Naive B cell (primary cell): ENCODE data around the gene CDCP1. TPM values are rescaled to one million over a fixed set of nuclear protein-coding genes. Genes with fewer than 3 reads are reported as not detected.

Experiments
- ATAC-seq, 2 donors: fragments of 150-1000 bp; cut with Tn5 transposase; 2 replicates each; pipeline ENCODE4 v1.10.0; 2021; ENCODE audit warnings: low read depth in 2 of 2, mild to moderate bottlenecking in 2 of 2, moderate library complexity in 2 of 2
- DNase-seq: peaks from one replicate; pipeline ENCODE4 v3.0.0; 2022
- H3K27ac Mint-ChIP-seq, 6 donors: one replicate each; pipeline ENCODE4 v1.8.0; 2020 to 2022; ENCODE audit warnings: mild to moderate bottlenecking in 6 of 6, mixed read lengths in 6 of 6, moderate library complexity in 5 of 6, inconsistent platforms in 2 of 6
- H3K27me3 Mint-ChIP-seq, 3 donors: one replicate each; pipeline ENCODE4 v1.8.0; 2021 to 2022; ENCODE audit warnings: mixed read lengths in 3 of 3, mild to moderate bottlenecking in 1 of 3
- H3K36me3 Mint-ChIP-seq, 2 donors: one replicate each; pipeline ENCODE4 v1.8.0; 2020 to 2022; ENCODE audit warnings: mixed read lengths in 2 of 2, inconsistent platforms in 1 of 2, mild to moderate bottlenecking in 1 of 2
- H3K4me1 Mint-ChIP-seq, 3 donors: one replicate each; pipeline ENCODE4 v1.8.0; 2020 to 2022; ENCODE audit warnings: mixed read lengths in 3 of 3, inconsistent platforms in 1 of 3, mild to moderate bottlenecking in 1 of 3, moderate library complexity in 1 of 3
- H3K4me3 Mint-ChIP-seq, 8 donors: one replicate each; pipeline ENCODE4 v1.8.0; 2020 to 2022; ENCODE audit warnings: mild to moderate bottlenecking in 8 of 8, mixed read lengths in 8 of 8, moderate library complexity in 8 of 8, inconsistent platforms in 2 of 8
- H3K9me3 Mint-ChIP-seq, 7 donors: one replicate each; pipeline ENCODE4 v1.8.0; 2020 to 2022; ENCODE audit warnings: mixed read lengths in 7 of 7, mild to moderate bottlenecking in 5 of 7, inconsistent platforms in 2 of 7, moderate library complexity in 1 of 7
- polyA plus RNA-seq, 6 donors: library from polyadenylated mRNA; unstranded; fragments of 300-500 nt; fragmentation: Illumina TruSeq; gene quantifications; one replicate each; pipeline ENCODE4 v1.2.3, GENCODE V29; 2021; ENCODE audit warnings: low read depth in 6 of 6

CDCP1 gene
- polyA plus RNA-seq, 6 donors from 2014 or later, result not detected

DNA sequence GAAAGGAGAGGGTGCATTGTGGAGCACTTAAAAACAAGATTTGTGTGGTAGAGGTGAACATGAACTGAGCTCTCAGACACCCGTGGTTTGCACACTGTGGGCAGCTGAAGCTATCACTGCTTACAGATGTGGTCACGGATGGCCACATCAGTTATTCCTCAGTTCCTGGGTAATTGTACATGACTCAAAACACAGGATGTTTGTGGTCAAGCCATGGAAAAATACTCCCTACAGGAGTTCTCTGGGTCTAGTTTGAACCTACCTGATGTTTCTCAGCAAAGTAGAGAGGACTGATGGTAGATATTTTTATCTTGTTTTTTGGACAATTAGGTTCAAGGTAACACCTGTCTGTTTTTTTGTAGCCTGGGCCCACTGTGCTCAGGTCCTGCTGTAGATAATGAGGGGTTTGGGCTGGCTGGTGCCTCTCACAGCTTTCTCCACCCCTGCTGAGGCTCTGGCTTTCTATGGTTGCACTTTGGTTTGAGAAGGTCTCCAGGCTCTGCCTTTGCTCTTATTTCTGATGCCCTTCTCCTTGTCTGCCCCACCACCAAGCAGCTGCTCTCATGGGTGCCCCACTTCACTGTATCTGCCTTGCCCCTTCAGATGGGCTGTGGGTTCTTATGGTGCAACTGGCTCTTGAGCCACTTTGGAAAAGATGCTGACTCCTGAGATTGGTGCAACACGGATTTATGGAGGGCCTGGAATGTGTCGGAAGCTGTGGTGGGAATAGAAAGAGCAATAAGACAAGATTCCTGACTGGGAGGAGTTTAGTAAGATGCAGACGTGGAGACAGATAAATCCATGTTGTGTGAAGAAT is 40.1 kb downstream of the CDCP1 start:
- H3K4me3 Mint-ChIP-seq, result no peak overlapping the region
- peaks cover 0 to 8% (median 4%) of the 10 kb centered on the region in 3 donors for H3K4me1 Mint-ChIP-seq
- no peak for ATAC-seq
- DNase-seq, result no peak
- H3K27ac Mint-ChIP-seq, result peak overlapping the region in 1 of 6 donors; percentile 34
- peaks cover 0 to 10% (median 0%) of the 10 kb centered on the region in 7 donors for H3K9me3 Mint-ChIP-seq
- peaks cover 0 to 6% (median 0%) of the 10 kb centered on the region in 3 donors for H3K27me3 Mint-ChIP-seq
- H3K36me3 Mint-ChIP-seq, result peaks cover 0 to 7% of the 10 kb centered on the region in 2 donors

- Mint-ChIP-seq H3K27ac (no peak overlapping the region), H3K36me3 (peaks cover 0 to 7% of the 10 kb centered on the region in 2 donors), H3K27me3 (peaks cover 0 to 7% (median 2%) of the 10 kb centered on the region in 3 donors), H3K4me1 (peaks cover 0 to 3% (median 3%) of the 10 kb centered on the region in 3 donors), H3K4me3 (no peak overlapping the region), H3K9me3 (peaks cover 0 to 10% (median 0%) of the 10 kb centered on the region in 7 donors)
- no peak for ATAC-seq
- DNase-seq, result no peak
These were observed 41.2 kb downstream of the CDCP1 start for GRCh38 chr3:45104715-45105711.

GRCh38 chr3:45103753-45104714 is 42.1 kb downstream of the CDCP1 start:
- no peak overlapping the region for H3K4me3 Mint-ChIP-seq
- H3K36me3 Mint-ChIP-seq, result peaks cover 0 to 7% of the 10 kb centered on the region in 2 donors
- peaks cover 0 to 10% (median 0%) of the 10 kb centered on the region in 7 donors for H3K9me3 Mint-ChIP-seq
- H3K27ac Mint-ChIP-seq, result no peak overlapping the region
- peaks cover 0 to 10% (median 10%) of the 10 kb centered on the region in 3 donors for H3K27me3 Mint-ChIP-seq
- no peak for ATAC-seq
- DNase-seq, result no peak
- no peaks in the 10 kb centered on the region for H3K4me1 Mint-ChIP-seq

GRCh38 chr3:45103334-45103733 is 42.8 kb downstream of the CDCP1 start:
- ATAC-seq, result no peak
- peaks cover 0 to 10% (median 10%) of the 10 kb centered on the region in 3 donors for H3K27me3 Mint-ChIP-seq

GRCh38 chr3:45100981-45101407 is 45.2 kb downstream of the CDCP1 start:
- peaks cover 0 to 10% (median 0%) of the 10 kb centered on the region in 7 donors for H3K9me3 Mint-ChIP-seq
- peaks cover 0 to 10% (median 10%) of the 10 kb centered on the region in 3 donors for H3K27me3 Mint-ChIP-seq
- no peak overlapping the region for H3K4me3 Mint-ChIP-seq
- DNase-seq (no peak), ATAC-seq (no peak)
- peaks cover 0 to 7% of the 10 kb centered on the region in 2 donors for H3K36me3 Mint-ChIP-seq
- no peak overlapping the region for H3K27ac Mint-ChIP-seq
- H3K4me1 Mint-ChIP-seq, result no peaks in the 10 kb centered on the region

More at GRCh38 chr3:45103334-45103733, 42.8 kb downstream of the CDCP1 start:
- Mint-ChIP-seq H3K36me3 (peaks cover 0 to 7% of the 10 kb centered on the region in 2 donors), H3K9me3 (peaks cover 0 to 10% (median 0%) of the 10 kb centered on the region in 7 donors), H3K4me3 (no peak overlapping the region), H3K27ac (no peak overlapping the region), H3K4me1 (no peaks in the 10 kb centered on the region)
- no peak for DNase-seq

GRCh38 chr3:45098310-45098709 is 47.9 kb downstream of the CDCP1 start:
- H3K36me3 Mint-ChIP-seq, result peaks cover 0 to 2% of the 10 kb centered on the region in 2 donors
- peaks cover 5 to 23% (median 8%) of the 10 kb centered on the region in 3 donors for H3K27me3 Mint-ChIP-seq
- H3K9me3 Mint-ChIP-seq, result peaks cover 0 to 4% (median 0%) of the 10 kb centered on the region in 7 donors
- no peak overlapping the region for H3K27ac Mint-ChIP-seq
- no peaks in the 10 kb centered on the region for H3K4me1 Mint-ChIP-seq
- no peak for DNase-seq
- no peak overlapping the region for H3K4me3 Mint-ChIP-seq
- no peak for ATAC-seq

- H3K27ac Mint-ChIP-seq, result no peak overlapping the region
- DNase-seq, result no peak
- H3K36me3 Mint-ChIP-seq, result no peaks in the 10 kb centered on the region
- peaks cover 5 to 23% (median 5%) of the 10 kb centered on the region in 3 donors for H3K27me3 Mint-ChIP-seq
- no peak overlapping the region for H3K4me3 Mint-ChIP-seq
- H3K4me1 Mint-ChIP-seq, result no peaks in the 10 kb centered on the region
- peaks cover 0 to 2% (median 0%) of the 10 kb centered on the region in 7 donors for H3K9me3 Mint-ChIP-seq
- ATAC-seq, result no peak
These were observed 48.8 kb downstream of the CDCP1 start for GRCh38 chr3:45097296-45097883.

GRCh38 chr3:45095916-45096526 is 50.2 kb downstream of the CDCP1 start:
- Mint-ChIP-seq H3K36me3 (no peaks in the 10 kb centered on the region), H3K27me3 (peaks cover 5 to 23% (median 5%) of the 10 kb centered on the region in 3 donors), H3K27ac (no peak overlapping the region), H3K9me3 (peaks cover 0 to 2% (median 0%) of the 10 kb centered on the region in 7 donors), H3K4me3 (no peak overlapping the region), H3K4me1 (no peaks in the 10 kb centered on the region)
- DNase-seq, result no peak
- no peak for ATAC-seq

- peaks cover 0 to 2% (median 0%) of the 10 kb centered on the region in 7 donors for H3K9me3 Mint-ChIP-seq
- ATAC-seq (no peak), DNase-seq (no peak)
- H3K4me3 Mint-ChIP-seq, result no peak overlapping the region
- no peaks in the 10 kb centered on the region for H3K36me3 Mint-ChIP-seq
- H3K27ac Mint-ChIP-seq, result no peak overlapping the region
- H3K27me3 Mint-ChIP-seq, result peaks cover 0 to 13% (median 5%) of the 10 kb centered on the region in 3 donors
- H3K4me1 Mint-ChIP-seq, result no peaks in the 10 kb centered on the region
These were observed 53.0 kb downstream of the CDCP1 start for GRCh38 chr3:45093176-45093575.

DNA sequence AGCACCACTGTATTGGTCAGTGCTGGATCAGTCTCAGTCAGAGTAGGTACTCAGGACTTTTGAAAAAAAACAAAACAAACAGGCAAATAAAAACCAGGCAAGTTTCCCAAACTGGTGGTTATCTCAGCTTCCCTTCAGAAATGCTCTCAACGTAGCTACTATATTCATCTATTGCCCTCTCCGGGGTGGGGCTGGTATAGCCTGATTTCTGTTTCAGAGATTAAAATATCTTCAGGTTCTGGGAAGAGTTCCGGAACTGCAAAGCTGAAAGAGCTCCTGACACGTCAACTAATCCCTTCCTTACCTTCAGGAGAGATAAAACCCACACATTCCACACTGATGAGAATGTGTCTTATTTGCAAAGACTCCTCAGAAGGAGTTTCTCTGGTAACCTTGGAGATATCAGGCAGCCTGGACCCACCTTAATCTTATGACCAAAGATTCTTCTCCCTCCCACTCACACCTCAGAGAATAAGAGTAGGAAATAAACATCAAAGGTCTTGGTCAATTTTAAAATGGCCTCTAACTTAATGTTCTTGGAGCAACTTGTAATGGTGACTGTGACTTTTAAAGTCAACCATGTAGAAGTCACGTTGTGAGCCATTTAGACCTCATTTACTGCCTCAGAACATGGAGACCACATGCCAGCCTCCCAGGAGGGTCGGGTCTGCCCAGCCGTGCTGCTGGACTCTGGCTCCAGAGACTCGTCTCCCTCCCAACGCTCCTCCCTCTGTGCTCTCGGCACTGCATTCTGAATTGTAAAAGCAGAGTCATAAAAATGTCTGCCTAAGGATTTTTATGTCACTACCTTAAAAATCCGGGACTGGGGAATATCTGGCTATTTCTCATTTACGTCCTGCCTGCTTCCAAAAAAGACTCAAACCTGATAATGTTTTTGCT is 53.8 kb downstream of the CDCP1 start:
- DNase-seq, result no peak
- no peak for ATAC-seq
- no peaks in the 10 kb centered on the region for H3K36me3 Mint-ChIP-seq
- H3K4me3 Mint-ChIP-seq, result no peak overlapping the region
- peaks cover 0 to 2% (median 0%) of the 10 kb centered on the region in 7 donors for H3K9me3 Mint-ChIP-seq
- peaks cover 0 to 13% (median 5%) of the 10 kb centered on the region in 3 donors for H3K27me3 Mint-ChIP-seq
- H3K4me1 Mint-ChIP-seq, result no peaks in the 10 kb centered on the region
- no peak overlapping the region for H3K27ac Mint-ChIP-seq

GRCh38 chr3:45090855-45091254 is 55.3 kb downstream of the CDCP1 start:
- no peak overlapping the region for H3K27ac Mint-ChIP-seq
- no peaks in the 10 kb centered on the region for H3K4me1 Mint-ChIP-seq
- DNase-seq (no peak), ATAC-seq (no peak)
- H3K27me3 Mint-ChIP-seq, result peaks cover 0 to 13% (median 5%) of the 10 kb centered on the region in 3 donors
- H3K4me3 Mint-ChIP-seq, result no peak overlapping the region
- H3K36me3 Mint-ChIP-seq, result no peaks in the 10 kb centered on the region
- peaks cover 0 to 2% (median 0%) of the 10 kb centered on the region in 7 donors for H3K9me3 Mint-ChIP-seq
